Measurements from ENCODE around the gene MARF1. TPM values are rescaled to one million over a fixed set of nuclear protein-coding genes. Genes with fewer than 3 reads are reported as not detected.
A peak's percentile ranks its signal among the peaks of the same experiment; 100 is the strongest.
"Not testable (repeated sequence)": the region's sequence is repeated elsewhere in the genome, so short reads cannot be mapped to it uniquely, and the experiment has no call there.

The MARF1 gene
- total RNA-seq, 4 donors from 2014 or later = 32.0 to 52.6 (median 41.1) TPM

- Histone ChIP-seq H3K4me3 (no peak overlapping the region), H3K4me1 (peaks cover 4 to 49% (median 32%) of the 10 kb centered on the region in 4 donors), H3K27me3 (no peaks in the 10 kb centered on the region), H3K27ac (no peak overlapping the region), H3K36me3 (no peaks in the 10 kb centered on the region), H3K9me3 (no peaks in the 10 kb centered on the region)
- DNase-seq = no peak
- WGBS, 2 donors (ENCODE audit: low coverage in 1 of 2) = 54 to 93% methylated on average over 2 to 9 of the region's 9 CpGs
- intact Hi-C loops (cut with DNase I; ENCODE audit: low total_unique reads) = no loop called here
- TF ChIP-seq POLR2A (IDR thresholded peaks at IDR 0.05) = no peak
- in situ Hi-C loops (cut with MboI; ENCODE audit: low pct_ligation_motif_present in 1 of 4, low pct_unique_long_range_greater_than_20kb in 1 of 4, low sequenced_read_pairs in 3 of 4) = no loop called here
These were observed 5.3 kb upstream of the MARF1 start for GRCh38 chr16:15648135-15648730.

GRCh38 chr16:15647294-15648014 is 4.5 kb upstream of the MARF1 start:
- intact Hi-C loops (cut with DNase I; ENCODE audit: low total_unique reads) (no loop called here), in situ Hi-C loops (cut with MboI; ENCODE audit: low pct_ligation_motif_present in 1 of 4, low pct_unique_long_range_greater_than_20kb in 1 of 4, low sequenced_read_pairs in 3 of 4) (no loop called here)
- no peak overlapping the region for H3K27ac ChIP-seq
- no peak overlapping the region for H3K4me3 ChIP-seq
- 50 to 76% methylated on average over 1 to 7 of the region's 7 CpGs for WGBS, 2 donors (ENCODE audit: low coverage in 1 of 2)
- no peaks in the 10 kb centered on the region for H3K9me3 ChIP-seq
- H3K4me1 ChIP-seq = peaks cover 4 to 41% (median 29%) of the 10 kb centered on the region in 4 donors
- H3K36me3 ChIP-seq = no peaks in the 10 kb centered on the region
- DNase-seq = no peak
- TF ChIP-seq EP300 (IDR thresholded peaks at IDR 0.05; ENCODE audit: low read depth) (no peak), POLR2AphosphoS5 (IDR thresholded peaks at IDR 0.05) (no peak), POLR2A (IDR thresholded peaks at IDR 0.05) (no peak), CTCF (IDR thresholded peaks at IDR 0.05) (no peak)
- H3K27me3 ChIP-seq = no peaks in the 10 kb centered on the region

- H3K27ac ChIP-seq; DNase-seq; intact Hi-C loops (cut with DNase I; ENCODE audit: low total_unique reads); H3K27me3 ChIP-seq; H3K9me3 ChIP-seq; H3K36me3 ChIP-seq; H3K4me3 ChIP-seq; in situ Hi-C loops (cut with MboI; ENCODE audit: low pct_ligation_motif_present in 1 of 4, low pct_unique_long_range_greater_than_20kb in 1 of 4, low sequenced_read_pairs in 3 of 4): not testable (repeated sequence)
- WGBS, 2 donors (ENCODE audit: low coverage in 1 of 2) = 65 to 75% methylated on average over 9 to 13 of the region's 13 CpGs
- H3K4me1 ChIP-seq = peaks cover 8 to 42% (median 31%) of the 10 kb centered on the region in 4 donors
These were observed 3.8 kb upstream of the MARF1 start for GRCh38 chr16:15646557-15647293.

- H3K4me3 ChIP-seq; H3K36me3 ChIP-seq; in situ Hi-C loops (cut with MboI; ENCODE audit: low pct_ligation_motif_present in 1 of 4, low pct_unique_long_range_greater_than_20kb in 1 of 4, low sequenced_read_pairs in 3 of 4); intact Hi-C loops (cut with DNase I; ENCODE audit: low total_unique reads); H3K27me3 ChIP-seq; H3K9me3 ChIP-seq: not testable (repeated sequence)
- Histone ChIP-seq H3K4me1 (peaks cover 8 to 46% (median 33%) of the 10 kb centered on the region in 4 donors), H3K27ac (peak overlapping the region in 3 of 4 donors; percentile 42 to 100 (median 98))
- 76 to 79% methylated on average over 10 of the region's 10 CpGs for WGBS, 2 donors (ENCODE audit: low coverage in 1 of 2)
- peak; percentile 61 for DNase-seq
These were observed 2.1 kb upstream of the MARF1 start for GRCh38 chr16:15644962-15645465.

GRCh38 chr16:15644267-15644961 is 1.5 kb upstream of the MARF1 start:
- in situ Hi-C loops (cut with MboI; ENCODE audit: low pct_ligation_motif_present in 1 of 4, low pct_unique_long_range_greater_than_20kb in 1 of 4, low sequenced_read_pairs in 3 of 4) (no loop called here), intact Hi-C loops (cut with DNase I; ENCODE audit: low total_unique reads) (no loop called here)
- H3K36me3 ChIP-seq = no peaks in the 10 kb centered on the region
- WGBS, 2 donors (ENCODE audit: low coverage in 1 of 2) = 60 to 66% methylated on average over 7 to 9 of the region's 9 CpGs
- H3K9me3 ChIP-seq = no peaks in the 10 kb centered on the region
- peaks cover 8 to 42% (median 29%) of the 10 kb centered on the region in 4 donors for H3K4me1 ChIP-seq
- H3K4me3 ChIP-seq = no peak overlapping the region
- DNase-seq = peak; percentile 38
- H3K27me3 ChIP-seq = no peaks in the 10 kb centered on the region
- peak overlapping the region; percentile 98 to 100 (median 98) for H3K27ac ChIP-seq
- TF ChIP-seq POLR2A (IDR thresholded peaks at IDR 0.05) (no peak), EP300 (IDR thresholded peaks at IDR 0.05; ENCODE audit: low read depth) (no peak), POLR2AphosphoS5 (IDR thresholded peaks at IDR 0.05) (no peak), CTCF (IDR thresholded peaks at IDR 0.05) (no peak)

Data from transverse colon (tissue), 4 donors.